HL-60/S4 (cell line): ENCODE measurements around the gene PRIMPOL.
"Not testable (repeated sequence)": the region's sequence is repeated elsewhere in the genome, so short reads cannot be mapped to it uniquely, and the experiment has no call there.

ENCODE experiments used
- in situ Hi-C: fragments of 300-500 bp; cut with MboI; formaldehyde crosslinking; loops from 2 replicates; pipeline ENCODE4 v1.14.3; 2022; ENCODE audit warnings: low sequenced_read_pairs

The PRIMPOL gene

GRCh38 chr4:184636897-184637296 is 12.6 kb upstream of the PRIMPOL start:
- in situ Hi-C loops, result no loop called here

- in situ Hi-C loops, result no loop called here
Observed at GRCh38 chr4:184641022-184641421, 8.5 kb upstream of the PRIMPOL start.

- in situ Hi-C loops, result no loop called here
Observed at GRCh38 chr4:184641451-184641850, 8.1 kb upstream of the PRIMPOL start.

GRCh38 chr4:184643731-184644130 is 5.8 kb upstream of the PRIMPOL start:
- in situ Hi-C loops, result no loop called here

GRCh38 chr4:184644553-184645307 is 4.8 kb upstream of the PRIMPOL start:
- in situ Hi-C loops, result no loop called here

- in situ Hi-C loops, result no loop called here
Observed at GRCh38 chr4:184645904-184646610, 3.5 kb upstream of the PRIMPOL start.

GRCh38 chr4:184647266-184648053 is 2.1 kb upstream of the PRIMPOL start:
- in situ Hi-C loops, result no loop called here

- in situ Hi-C loops, result no loop called here
Observed at GRCh38 chr4:184648054-184648312, 1.6 kb upstream of the PRIMPOL start.

GRCh38 chr4:184648313-184649025 is 1.1 kb upstream of the PRIMPOL start:
- in situ Hi-C loops, result no loop called here

GRCh38 chr4:184649971-184650855 is 675 bp downstream of the PRIMPOL start:
- in situ Hi-C loops, result no loop called here

GRCh38 chr4:184651899-184652298 is 2.4 kb downstream of the PRIMPOL start:
- in situ Hi-C loops, result no loop called here

GRCh38 chr4:184652681-184653080 is 3.1 kb downstream of the PRIMPOL start:
- in situ Hi-C loops, result not testable (repeated sequence)

- in situ Hi-C loops, result no loop called here
Observed at GRCh38 chr4:184653650-184654049, 4.1 kb downstream of the PRIMPOL start.

- in situ Hi-C loops, result no loop called here
Observed at GRCh38 chr4:184655889-184656869, 6.6 kb downstream of the PRIMPOL start.

- in situ Hi-C loops, result no loop called here
Observed at GRCh38 chr4:184657144-184657543, 7.6 kb downstream of the PRIMPOL start.

GRCh38 chr4:184657820-184658219 is 8.3 kb downstream of the PRIMPOL start:
- in situ Hi-C loops, result not testable (repeated sequence)

GRCh38 chr4:184660978-184661377 is 11.4 kb downstream of the PRIMPOL start:
- in situ Hi-C loops, result no loop called here

GRCh38 chr4:184662236-184662635 is 12.7 kb downstream of the PRIMPOL start:
- in situ Hi-C loops, result no loop called here
